Gastrocnemius medialis (tissue), 4 donors: ENCODE measurements around the gene LPCAT1.

Experiments
- POLR2A ChIP-seq, 2 donors: fragments of 450-650 bp; IDR thresholded peaks; one replicate each; pipeline ENCODE4 v1.6.1; 2017; ENCODE audit warnings: antibody characterized with exemption in 2 of 2, mild to moderate bottlenecking in 2 of 2, moderate library complexity in 2 of 2
- TF ChIP-seq, protein P1 (sequence below), 5 experiments: fragments of 450-650 bp in 3 of 5; fragments of 200-600 bp in 2 of 5; sonication (generic) in 2 of 5; IDR thresholded peaks in 4 of 5; conservative IDR thresholded peaks in 1 of 5; 1 replicate in 4 of 5; 2 replicates in 1 of 5; pipeline ENCODE4 v1.5.1; 2016 to 2019; ENCODE audit warnings: antibody characterized with exemption in 5 of 5, mild to moderate bottlenecking in 3 of 5, moderate library complexity in 3 of 5

DNA sequence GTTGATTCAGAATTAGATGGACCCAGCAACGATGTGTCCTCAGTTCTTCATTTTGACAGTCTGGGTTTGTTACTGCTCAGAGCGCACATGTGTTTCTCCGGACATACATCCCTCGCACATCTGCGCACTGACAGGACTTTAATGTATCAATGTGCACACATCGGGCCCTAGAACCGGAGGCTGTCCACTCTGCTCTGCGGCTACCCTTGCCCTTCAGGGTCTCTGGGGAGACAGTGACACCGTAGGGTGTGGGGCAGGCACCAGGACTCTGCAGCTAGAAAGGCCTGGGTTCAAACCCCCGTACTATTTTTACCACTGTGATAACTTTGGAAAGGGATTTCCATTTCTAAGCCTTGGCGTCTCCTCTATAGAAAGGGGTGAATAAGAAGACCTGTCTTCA is 23.5 kb upstream of the LPCAT1 start:
- TF ChIP-seq, protein P1, sequence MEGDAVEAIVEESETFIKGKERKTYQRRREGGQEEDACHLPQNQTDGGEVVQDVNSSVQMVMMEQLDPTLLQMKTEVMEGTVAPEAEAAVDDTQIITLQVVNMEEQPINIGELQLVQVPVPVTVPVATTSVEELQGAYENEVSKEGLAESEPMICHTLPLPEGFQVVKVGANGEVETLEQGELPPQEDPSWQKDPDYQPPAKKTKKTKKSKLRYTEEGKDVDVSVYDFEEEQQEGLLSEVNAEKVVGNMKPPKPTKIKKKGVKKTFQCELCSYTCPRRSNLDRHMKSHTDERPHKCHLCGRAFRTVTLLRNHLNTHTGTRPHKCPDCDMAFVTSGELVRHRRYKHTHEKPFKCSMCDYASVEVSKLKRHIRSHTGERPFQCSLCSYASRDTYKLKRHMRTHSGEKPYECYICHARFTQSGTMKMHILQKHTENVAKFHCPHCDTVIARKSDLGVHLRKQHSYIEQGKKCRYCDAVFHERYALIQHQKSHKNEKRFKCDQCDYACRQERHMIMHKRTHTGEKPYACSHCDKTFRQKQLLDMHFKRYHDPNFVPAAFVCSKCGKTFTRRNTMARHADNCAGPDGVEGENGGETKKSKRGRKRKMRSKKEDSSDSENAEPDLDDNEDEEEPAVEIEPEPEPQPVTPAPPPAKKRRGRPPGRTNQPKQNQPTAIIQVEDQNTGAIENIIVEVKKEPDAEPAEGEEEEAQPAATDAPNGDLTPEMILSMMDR (IDR thresholded peaks at IDR 0.05 in 4 of 5, conservative IDR thresholded peaks at IDR 0.05 in 1 of 5) = no peak
- TF ChIP-seq POLR2A (IDR thresholded peaks at IDR 0.05) = no peak
